HG03571 (cell line): ENCODE measurements around the gene REXO1.

Experiments used
- ATAC-seq: cut with Tn5 transposase; IDR thresholded peaks from one replicate; pipeline ENCODE4 v1.9.1; 2021; ENCODE audit not compliant: unreplicated experiment

The REXO1 gene

GRCh38 chr19:1851654-1852580, 3.6 kb upstream of the REXO1 start:
- no peak for ATAC-seq

DNA sequence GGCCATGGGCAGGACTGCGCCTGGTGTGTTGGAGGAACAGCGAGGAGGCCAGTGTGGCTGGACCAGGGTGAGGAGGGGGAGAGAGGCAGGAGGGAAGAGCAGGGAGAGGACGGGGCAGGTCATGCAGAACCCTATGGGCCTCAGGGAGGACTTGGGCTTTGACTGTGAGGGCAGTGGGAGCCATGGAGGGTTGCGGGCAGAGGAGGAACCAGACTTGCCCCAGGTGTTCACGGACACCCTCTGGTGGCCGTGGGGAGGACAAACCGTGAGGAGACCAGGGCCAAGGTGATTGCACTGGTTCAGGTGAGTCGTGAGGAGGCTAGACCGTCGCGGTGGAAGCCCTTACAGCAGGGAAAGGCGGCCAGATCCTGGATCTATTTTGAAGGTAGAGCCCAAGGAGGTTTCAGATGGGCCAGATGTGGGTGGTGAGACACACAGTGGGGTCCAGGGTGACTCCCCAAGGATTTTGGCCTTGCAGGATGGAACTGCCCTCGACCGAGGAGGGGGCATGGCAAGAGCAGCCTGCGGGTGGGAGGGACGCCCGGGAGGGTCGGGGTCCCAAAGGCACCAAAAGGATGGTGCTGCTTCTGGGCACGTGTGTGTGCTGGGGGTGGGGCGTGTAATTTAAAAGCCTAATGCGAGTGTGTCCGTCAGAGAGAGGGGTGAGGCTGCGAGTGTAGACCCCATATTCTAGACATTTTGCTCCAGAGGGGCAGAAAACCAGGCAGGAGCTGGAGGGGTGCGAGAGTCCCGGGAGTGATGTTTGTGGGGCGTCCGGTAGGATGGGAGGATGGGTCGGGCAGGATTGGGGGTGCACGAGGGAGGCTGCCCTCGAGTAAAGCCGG, 2.7 kb upstream of the REXO1 start:
- ATAC-seq = no peak

GRCh38 chr19:1849886-1850398, 1.7 kb upstream of the REXO1 start:
- no peak for ATAC-seq

- no peak for ATAC-seq
These were observed 820 bp upstream of the REXO1 start for GRCh38 chr19:1849132-1849474.

DNA sequence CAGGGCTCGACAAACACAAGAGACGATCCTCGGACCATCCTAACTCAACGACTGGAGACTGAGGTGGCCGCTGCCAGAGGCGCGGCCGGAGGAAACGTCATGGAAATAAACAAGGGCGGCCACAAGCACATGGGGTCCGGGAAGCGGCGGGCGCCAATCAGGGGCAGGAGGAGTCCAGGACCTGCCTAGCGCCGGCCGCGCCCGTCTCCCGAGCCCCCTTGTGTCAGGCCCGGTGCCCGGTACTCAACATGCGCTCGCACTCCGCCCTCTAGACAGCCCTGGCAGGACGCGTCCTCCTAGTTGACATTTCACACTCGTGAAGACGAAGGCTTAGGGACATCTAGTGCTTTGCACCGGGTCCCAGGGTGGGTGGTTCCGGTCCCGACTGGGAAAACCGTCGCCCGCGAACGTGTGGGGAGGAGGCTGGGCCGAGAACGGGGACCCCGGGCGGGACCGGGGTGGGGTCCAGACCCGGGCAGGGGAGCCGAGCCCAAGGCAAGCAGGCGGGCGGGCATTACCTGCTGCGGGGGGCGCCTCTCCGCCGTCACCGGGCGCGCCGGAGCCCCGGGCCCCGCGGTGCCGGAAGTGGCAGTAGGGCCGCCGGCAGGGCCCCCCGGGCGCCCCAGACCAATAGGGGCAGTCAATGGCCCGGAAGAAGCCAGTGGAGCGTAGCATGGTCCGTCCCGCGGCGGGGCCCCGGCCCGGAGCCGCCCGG, 442 bp downstream of the REXO1 start:
- ATAC-seq = peak; percentile 17

- no peak for ATAC-seq
These were observed 967 bp downstream of the REXO1 start for GRCh38 chr19:1847348-1847683.

DNA sequence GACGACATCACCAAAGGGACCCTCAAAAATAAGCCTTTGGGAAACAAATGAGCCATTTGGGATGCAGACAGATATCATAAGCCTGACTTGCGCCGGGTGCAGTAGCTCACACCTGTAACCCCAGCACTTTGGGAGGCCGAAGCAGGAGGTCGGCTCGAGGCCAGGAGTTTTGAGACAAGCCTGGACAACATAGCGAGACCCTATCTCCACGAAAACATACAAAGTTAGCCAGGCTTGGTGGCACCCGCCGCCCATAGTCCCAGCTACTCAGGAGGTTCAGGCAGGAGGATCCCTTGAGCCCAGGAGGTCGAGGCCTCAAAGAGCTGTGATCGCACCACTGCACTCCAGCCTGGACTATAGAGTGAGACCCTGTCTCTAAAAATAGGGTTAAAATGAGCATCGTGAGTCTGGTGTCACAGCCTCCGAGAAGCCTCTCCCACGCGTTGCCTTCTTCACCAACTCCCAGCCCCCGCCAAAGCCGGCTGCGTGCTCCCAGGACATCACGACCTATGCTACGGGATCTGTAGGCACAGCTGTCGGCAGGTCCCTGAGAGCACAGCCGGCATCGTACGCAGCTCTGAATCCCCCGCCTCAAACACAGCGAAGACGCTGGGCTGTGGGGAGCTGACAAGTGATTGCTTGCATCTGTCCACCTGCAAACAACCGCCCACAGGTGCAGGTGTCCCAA, 1.6 kb downstream of the REXO1 start:
- ATAC-seq = no peak

GRCh38 chr19:1845642-1846041, 2.6 kb downstream of the REXO1 start:
- no peak for ATAC-seq

- ATAC-seq = no peak
These were observed 3.2 kb downstream of the REXO1 start for GRCh38 chr19:1845125-1845515.

GRCh38 chr19:1844513-1845124, 3.7 kb downstream of the REXO1 start:
- ATAC-seq = no peak

DNA sequence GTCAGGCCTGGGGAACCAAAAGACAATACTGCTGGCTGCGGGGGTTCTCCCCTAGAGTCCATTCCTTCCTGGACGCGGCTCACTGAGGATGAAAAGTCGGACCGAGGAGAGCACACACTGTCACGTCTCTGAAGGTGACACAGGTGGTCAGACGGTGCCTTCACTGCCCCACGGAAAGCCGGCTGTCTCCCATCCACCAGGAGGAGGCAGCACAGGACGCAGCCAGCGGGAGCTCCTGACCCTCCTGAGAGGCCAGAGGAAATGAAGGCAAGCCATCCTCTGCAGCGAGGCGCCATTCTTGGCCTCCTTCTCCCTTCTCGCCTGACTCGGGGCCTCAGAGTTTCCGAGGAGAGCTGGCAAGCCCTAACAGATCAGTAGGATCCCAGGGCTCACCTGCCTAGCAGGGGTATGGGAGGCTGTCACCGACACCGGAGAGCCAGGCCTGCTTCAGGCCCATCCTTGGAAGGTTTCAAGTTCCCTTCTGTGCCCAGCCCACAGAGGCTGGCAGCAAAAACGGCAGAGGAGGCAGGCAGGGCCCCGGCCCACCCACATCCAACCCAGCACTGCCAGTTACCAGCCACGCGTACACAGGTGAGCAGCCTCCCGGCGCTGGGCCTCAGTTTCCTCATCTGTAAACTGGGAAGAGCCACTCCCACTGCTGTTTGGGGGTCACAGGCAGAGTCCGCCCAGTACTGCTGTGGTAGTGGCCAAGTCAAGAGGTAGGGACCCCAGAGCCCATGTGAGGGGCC, 4.5 kb downstream of the REXO1 start:
- no peak for ATAC-seq

GRCh38 chr19:1843116-1843515, 5.2 kb downstream of the REXO1 start:
- ATAC-seq = no peak

GRCh38 chr19:1841209-1841924, 6.9 kb downstream of the REXO1 start:
- no peak for ATAC-seq

GRCh38 chr19:1840541-1841115, 7.7 kb downstream of the REXO1 start:
- ATAC-seq = no peak

GRCh38 chr19:1839658-1840540, 8.4 kb downstream of the REXO1 start:
- ATAC-seq = no peak

DNA sequence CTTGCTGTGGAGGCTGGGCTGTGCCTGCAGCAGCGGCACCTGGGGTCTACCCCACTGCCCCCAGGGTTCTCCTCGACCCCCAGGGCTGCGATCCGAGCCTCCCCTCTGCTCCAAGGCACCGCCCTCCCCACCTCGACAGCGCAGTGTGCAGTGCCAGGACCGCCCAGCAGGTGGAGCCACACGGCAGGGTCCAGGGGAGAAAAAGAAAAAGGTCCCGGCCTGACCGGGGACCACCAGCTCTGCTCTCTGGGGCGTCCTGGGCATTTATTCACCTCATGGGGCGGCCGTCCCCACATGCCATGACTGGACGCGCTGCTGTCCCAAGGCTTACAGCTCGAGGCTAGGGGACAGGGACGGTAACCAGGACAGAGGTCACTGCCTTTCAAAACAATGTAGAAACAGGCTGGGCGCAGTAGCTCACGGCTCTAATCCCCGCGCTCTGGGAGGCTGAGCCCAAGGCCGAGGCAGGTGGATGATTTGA, 10.6 kb downstream of the REXO1 start:
- no peak for ATAC-seq

GRCh38 chr19:1837222-1837565, 11.1 kb downstream of the REXO1 start:
- no peak for ATAC-seq
